ENCODE results near the gene HTR3A.

Gene HTR3A

DNA sequence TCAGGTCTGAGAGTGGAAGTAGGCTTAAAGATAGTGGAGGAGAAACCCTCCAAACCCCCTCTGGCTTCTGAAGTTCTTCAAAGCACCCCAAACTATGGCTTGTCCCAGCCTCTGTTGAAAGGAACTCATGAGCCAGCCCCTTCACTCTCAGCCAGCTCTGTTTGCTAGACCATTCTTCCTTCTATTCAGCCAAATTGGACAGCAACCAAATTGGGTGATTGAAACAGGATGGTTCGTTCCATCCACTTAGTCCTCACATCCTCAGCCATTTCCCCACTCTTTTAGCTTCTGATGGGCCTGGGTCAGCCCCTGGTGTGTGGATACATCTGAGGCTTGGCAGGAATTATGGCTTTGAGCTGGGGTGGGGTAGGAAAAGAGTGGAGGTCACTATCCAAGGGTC lies 4.5 kb downstream of the HTR3A start:
- no peak for DNase-seq (ENCODE audit: low read depth)

DNA sequence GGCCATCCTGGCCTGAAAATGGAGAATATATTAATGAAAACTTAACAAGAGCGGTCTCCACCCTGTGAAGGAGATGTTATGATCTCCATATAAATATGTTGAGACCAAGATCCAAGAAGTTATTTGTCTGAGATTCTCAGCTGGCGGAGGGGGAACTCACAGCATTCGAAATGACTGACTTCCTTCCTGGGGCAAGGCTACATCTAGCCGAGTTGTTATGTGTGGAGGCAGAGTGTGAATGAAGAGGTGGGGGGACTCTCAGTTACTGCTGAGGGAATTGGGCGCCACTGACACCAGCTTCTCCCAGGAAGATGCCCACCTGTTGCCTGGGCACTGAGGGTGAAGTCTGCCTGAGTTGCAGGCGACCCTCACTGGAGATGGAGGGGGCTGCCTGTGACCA lies 5.9 kb downstream of the HTR3A start:
- no peak for DNase-seq (ENCODE audit: low read depth)

DNA sequence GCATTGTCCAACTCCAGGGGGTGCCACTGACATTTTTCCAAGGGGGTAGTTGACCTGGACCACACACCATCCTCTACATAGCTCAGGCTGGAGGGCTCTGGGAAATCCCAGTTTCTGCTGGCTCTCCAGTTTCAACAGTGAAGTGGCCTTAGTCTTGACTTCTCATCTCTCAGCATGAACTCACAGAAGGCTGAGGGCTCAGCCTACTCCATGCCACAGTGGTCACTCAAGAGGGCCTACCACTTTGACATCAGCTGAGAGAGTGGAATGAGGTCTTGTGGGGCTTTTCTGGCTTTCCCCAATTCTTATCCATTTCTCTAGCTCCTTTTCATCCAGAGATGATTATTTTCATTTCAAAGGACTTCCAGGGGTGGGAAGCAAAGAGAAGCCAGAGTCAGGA lies 7.4 kb downstream of the HTR3A start:
- DNase-seq (ENCODE audit: low read depth) = no peak

DNA sequence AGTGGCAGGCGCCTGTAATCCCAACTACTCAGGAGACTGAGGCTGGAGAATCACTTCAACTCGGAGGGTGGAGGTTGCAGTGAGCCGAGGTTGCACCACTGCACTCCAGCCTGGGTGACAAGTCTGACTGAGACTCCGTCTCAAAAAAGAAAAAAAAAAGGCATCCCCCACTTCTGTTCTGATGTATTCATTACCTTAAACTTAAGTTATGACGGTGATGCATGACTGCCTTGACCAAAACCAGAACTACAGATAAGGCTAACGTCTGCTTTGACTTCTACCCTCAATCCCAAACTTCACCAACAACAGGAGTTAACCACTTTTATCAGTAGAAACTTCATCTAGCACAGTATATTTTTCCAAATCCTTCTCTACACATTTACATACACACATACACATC lies 9.9 kb downstream of the HTR3A start:
- no peak for DNase-seq (ENCODE audit: low read depth)

DNA sequence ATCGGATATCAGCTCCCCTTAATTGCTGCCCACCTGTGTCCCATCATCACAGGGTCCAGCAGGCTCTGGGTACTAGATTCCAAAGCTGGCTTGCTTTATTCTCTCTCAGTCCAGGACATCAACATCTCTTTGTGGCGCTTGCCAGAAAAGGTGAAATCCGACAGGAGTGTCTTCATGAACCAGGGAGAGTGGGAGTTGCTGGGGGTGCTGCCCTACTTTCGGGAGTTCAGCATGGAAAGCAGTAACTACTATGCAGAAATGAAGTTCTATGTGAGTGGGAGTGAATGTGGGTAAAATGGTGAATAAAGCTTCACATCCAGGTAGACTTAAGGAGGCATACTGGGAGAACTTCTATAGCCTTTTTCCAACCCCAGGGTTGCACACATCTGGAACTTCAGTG lies 11.0 kb downstream of the HTR3A start:
- no peak for DNase-seq (ENCODE audit: low read depth)

DNA sequence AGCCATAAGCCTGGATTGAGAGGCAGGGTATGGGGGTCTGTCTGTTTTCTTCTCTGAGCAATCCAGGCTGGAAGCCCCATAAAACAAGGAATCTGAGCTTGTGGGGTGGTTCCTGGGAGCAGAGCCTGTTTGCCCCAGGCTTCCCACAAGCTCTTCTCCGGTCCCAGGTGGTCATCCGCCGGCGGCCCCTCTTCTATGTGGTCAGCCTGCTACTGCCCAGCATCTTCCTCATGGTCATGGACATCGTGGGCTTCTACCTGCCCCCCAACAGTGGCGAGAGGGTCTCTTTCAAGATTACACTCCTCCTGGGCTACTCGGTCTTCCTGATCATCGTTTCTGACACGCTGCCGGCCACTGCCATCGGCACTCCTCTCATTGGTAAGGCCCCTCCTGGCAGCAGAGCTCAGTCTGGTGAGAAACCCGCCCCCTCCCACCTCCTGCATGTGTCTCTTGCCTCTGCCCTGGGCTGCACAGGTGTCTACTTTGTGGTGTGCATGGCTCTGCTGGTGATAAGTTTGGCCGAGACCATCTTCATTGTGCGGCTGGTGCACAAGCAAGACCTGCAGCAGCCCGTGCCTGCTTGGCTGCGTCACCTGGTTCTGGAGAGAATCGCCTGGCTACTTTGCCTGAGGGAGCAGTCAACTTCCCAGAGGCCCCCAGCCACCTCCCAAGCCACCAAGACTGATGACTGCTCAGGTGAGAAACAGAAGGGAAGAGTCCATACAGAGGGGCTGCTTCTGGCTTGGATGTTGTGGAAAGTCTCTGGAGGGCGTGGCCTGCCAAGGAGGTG lies 11.6 kb downstream of the HTR3A start:
- DNase-seq (ENCODE audit: low read depth) = no peak

DNA sequence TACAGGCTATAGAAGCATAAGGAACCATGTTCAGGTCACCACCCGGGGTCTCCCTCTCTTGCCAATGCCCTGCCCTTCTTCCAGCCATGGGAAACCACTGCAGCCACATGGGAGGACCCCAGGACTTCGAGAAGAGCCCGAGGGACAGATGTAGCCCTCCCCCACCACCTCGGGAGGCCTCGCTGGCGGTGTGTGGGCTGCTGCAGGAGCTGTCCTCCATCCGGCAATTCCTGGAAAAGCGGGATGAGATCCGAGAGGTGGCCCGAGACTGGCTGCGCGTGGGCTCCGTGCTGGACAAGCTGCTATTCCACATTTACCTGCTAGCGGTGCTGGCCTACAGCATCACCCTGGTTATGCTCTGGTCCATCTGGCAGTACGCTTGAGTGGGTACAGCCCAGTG lies 14.5 kb downstream of the HTR3A start:
- no peak for DNase-seq (ENCODE audit: low read depth)

DNA sequence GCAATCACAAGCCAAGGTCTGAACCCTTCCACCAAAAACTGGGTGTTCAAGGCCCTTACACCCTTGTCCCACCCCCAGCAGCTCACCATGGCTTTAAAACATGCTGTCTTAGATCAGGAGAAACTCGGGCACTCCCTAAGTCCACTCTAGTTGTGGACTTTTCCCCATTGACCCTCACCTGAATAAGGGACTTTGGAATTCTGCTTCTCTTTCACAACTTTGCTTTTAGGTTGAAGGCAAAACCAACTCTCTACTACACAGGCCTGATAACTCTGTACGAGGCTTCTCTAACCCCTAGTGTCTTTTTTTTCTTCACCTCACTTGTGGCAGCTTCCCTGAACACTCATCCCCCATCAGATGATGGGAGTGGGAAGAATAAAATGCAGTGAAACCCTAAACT lies 15.0 kb downstream of the HTR3A start:
- DNase-seq (ENCODE audit: low read depth) = no peak

DNA sequence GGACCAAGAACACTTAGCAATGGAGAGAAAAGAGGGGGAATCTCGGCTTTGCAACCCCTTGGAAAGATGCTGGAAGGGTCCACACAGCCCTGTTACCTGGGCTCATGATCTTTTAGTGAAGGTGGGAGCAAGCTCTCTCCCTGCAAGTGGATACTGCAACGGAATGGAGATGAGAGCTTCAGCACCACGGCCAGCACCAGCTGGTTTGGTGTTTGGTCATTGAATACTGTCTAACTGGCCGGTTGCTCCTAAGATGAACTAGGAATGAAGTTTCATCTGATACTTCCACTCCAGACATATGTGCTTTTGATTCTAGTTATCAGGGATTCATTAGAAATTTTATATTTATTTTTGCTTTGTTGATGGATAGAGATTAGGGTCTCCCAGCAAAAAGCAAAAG lies 16.3 kb downstream of the HTR3A start:
- no peak for DNase-seq (ENCODE audit: low read depth)

DNA sequence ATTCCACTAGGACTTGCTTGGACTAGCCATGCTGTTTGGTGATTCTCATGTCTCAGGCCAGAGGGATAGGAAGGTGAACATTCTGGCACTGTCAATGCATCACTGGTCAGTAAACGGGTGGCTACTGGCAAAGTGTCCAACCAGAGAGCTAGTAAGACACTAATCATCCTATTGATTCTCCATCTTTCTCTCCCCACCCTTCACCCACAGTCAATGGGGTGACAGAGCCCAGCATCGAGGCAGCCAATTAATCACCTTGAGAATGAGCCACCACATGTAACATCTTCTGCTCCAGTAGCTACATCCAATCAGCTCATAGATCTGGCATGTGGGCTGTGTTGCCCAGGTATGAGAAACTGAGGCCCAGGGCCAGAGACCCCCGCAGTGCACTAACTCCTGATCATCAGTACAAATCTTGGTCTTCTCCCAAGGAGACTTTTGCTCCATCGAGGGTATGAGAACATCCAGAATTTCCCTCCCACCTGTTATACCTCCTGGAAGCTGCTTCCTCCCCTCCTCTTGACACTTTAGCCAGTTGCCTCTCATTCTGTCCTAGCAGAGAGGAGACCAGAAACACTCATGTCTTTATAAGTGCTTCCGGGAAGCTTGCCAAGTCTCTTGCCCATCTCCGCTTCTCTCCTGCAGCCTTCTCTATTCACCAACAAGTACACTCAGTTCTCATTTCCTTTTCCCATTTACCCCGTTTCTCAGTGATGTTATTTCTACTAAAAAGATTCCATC lies 17.0 kb downstream of the HTR3A start:
- no peak for DNase-seq (ENCODE audit: low read depth)

DNA sequence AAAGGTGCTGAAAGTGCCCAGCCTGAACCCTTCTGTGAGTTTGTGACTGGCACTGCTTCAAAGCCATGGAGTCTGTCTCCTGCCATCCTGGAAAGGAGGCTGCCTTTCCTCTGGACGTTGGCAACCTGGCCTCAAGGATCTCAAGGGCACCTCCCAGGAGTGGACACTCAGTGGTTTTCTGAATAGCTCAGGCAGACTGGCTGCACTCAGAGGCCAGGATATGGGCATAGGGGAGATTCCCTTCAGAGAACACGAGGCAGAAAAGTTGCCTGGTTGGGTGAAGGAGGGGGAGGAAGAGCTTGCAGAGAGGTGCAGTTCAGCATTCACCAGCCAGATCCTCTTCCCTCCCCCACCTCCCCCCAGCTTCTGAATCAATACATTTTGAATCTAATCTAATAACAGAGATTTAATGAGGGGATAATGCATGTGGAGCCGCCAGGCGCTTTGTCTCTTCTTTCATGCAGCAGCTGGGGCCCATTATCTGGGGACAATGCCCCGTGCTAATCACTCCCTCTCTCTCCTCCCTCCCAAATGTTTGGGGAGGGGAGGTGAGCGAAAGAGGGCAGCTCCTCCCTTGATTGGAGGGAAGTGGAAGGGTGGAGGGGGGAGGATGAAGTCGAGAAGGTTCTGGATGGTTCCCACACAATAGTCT lies 17.7 kb downstream of the HTR3A start:
- no peak for DNase-seq (ENCODE audit: low read depth)

DNA sequence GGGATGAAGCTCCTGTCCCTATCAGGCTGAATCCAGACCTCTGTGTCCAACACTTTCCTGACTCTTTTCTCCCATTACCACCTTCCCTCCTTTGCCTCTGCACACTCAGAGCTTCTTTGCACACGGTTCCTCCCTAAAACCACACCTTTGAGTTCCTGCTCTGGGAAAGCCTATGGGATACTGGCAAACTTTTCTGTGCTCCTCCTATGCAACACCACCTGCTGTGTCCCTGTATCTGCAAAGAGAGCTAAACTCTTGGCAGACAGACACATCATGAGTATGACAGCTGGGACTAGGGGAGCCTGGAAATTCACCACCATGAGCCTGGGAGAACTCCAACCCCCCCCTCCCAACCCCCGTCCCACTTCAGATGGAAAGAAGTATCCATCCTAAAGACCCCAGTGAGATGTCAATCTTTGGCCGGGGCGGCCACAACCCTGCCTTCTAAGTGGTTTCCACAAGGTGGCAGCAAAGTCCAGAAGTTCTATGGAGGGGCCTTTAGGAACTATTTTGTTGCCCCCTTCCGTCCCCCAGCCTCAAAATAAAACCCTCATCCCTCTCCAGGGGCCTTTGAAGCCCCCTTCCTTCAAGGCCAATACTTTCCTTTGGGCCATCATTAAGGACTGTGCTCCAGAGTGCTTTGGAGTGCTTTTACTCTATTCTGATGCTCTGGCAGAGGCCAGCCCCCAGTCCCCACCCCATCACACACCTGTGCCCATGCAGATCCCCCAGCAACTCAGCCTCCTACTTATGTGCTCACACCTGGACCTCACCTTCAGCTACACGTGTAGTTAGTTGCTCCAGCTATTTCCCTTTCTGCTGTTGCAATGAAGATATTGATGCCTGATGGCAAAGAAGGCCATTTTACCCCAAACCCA lies 19.4 kb downstream of the HTR3A start:
- DNase-seq (ENCODE audit: low read depth) = peak; percentile 7

DNA sequence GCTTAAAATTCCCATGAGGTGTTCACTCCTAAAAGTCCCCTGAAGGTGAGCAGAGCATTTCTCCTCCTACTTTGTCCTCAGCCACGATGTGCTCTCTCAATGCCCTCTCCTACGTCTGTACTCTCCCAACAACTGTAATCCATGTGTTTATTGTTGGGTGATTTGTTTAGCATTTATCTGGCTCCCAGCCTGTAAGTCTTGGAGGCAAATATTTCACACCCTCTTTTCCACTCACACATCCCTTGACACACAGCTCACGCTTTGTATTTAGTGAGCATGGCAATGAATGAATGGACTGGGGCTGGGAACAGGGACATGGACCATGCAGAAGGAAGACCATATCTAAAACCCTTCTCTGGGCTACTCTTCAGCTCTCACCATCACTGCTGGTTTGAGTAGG lies 22.6 kb downstream of the HTR3A start:
- no peak for DNase-seq (ENCODE audit: low read depth)

DNA sequence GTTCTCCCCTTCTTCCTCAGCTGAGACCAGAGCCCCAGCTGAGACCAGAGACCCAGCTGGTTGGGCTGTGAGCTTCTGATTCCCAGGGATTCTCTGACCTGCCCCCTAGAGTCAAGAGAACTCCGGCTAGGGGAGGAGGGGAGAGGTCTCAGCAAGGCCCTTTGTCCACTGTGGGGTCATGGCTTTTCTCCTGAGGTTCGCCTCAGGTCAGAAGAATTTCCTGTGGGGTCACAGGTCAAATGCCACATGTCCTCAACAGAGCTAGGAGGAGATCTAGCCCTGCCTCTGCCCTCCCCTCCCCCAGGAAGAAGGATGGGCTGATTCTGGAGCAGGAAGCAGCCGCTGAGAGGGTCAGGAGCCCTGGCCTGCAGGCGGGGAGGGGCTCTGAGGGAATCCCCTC lies 23.7 kb downstream of the HTR3A start:
- no peak for DNase-seq (ENCODE audit: low read depth)

DNA sequence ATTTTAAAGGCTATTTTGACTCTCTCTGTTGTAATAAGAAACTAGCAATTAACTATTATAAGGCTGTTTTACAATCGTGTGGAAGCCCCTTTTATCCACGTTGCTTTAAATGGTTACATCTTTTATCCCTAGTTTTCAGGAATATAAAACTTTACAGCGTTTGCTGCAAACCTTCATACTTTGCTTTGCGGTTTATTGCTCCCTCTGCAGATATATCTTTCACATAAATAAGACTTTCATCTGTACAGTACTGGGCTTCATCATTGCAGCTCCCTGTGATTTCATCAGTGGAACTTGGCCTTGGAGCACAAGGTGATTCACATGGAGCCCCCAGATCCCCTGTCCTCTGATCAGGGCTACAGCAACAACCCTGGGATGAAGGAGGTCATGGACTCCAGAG lies 25.6 kb downstream of the HTR3A start:
- DNase-seq (ENCODE audit: low read depth) = no peak

DNA sequence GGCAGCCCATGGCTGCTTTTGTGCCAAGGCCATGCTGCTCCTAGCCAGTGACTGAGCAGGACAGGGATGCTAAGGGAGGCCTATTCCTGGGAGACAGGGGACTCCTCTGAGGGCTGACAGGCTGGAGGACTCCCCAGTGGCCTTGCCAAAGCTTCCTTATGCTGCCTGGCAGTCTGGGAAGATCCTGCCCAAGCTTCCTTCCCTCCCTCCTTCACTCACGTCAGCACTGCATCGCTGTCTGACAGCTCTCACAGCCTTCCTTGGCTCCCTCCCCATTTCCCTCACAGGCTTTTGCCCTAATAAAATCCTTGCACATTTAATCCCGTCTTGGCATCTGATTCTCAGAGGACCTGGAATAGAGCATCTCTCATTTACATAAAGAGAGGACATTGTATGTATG lies 26.5 kb downstream of the HTR3A start:
- DNase-seq (ENCODE audit: low read depth) = no peak

DNA sequence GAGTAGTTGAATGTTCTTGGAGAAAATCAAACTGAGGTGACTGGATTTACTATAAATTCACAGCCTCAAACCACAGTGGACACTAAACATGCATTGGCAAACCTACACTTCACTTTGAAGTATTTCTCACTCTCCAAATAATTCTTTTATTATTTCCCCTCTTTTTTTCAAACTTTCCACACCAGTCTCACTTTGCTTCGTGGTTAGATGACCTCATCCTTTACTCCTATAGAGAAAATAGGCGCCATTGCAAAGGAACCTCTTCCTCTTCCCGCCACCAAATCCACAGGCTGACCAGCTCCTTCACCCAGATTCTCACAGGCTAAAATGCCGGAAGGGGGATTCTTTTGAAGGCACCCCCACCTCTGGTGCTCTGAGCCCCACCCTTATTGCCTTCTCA lies 33.4 kb downstream of the HTR3A start:
- DNase-seq (ENCODE audit: low read depth) = no peak

DNA sequence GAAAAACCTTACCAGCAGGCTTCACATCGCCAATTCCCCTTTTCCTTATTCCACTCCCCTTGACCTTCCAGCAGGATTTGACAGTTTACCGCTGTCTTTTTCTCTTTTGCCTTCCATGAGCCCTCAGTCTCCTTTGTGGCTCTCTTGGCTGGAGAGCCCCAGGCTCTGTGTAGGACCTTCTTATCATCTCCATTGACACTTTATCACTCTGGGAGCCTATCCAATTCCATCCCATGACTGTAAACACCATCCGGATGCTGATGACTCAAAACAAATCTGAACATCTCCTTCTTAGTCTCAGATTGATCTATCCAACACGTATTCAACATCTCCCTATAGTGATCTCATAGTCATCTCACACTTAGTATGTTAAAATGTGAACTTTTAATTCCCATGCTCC lies 36.0 kb downstream of the HTR3A start:
- no peak for DNase-seq (ENCODE audit: low read depth)

DNA sequence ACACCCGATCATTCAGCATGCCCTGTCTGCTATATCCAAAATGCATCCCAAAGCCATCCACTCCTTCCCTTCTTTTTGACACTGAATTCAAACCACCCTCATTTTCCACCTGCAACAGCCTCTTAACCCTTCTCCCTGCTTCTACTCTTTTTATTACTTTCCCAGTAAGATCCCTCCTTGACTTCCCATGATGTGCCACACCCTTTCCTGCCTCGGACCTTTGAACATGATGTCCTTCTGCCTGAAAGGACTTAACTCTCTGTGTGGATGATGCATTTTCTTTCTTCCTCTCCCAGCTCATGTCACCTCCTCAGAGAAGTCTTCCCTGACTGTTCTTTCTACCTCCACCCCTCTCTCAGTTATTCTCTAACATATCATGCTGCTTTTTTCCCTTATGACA lies 36.5 kb downstream of the HTR3A start:
- DNase-seq (ENCODE audit: low read depth) = no peak

DNA sequence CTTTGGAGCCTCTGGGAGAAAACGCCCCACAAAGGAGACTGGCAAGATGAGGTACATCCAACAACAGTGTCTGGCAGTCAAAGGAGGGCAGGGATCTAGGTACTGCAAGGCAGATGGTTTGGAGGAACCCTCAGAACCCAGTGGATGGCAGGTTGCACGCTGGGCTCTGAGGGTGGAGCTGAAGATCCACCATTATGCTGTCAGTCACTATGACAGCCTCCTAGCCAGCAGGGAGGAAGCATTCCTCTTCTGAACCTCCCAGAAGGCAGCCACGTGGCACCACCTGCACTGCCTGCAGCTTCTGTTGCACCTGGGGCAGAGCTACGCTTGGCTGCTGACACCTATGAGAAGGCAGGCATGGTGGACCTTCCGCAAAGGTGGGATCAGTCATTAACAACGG lies 40.2 kb downstream of the HTR3A start:
- DNase-seq (ENCODE audit: low read depth) = no peak

DNA sequence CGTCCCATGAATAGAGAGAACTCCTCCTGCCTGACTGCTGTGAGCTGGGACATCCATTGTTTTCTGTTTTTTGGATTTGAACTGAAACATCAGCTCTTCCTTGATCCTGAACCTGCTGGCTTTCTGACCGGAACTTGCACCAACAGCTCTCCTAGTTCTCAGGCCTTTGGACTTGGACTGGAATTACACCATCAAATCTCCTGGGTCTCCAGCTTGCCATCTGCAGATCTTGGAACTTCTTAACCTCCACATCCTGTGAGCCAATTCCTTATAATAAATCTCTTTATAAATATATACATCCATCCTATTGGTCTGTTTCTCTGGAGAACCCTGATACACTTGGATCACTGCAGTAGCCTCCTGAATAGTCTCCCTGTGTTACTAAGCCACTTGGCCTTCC lies 42.1 kb downstream of the HTR3A start:
- no peak for DNase-seq (ENCODE audit: low read depth)

DNA sequence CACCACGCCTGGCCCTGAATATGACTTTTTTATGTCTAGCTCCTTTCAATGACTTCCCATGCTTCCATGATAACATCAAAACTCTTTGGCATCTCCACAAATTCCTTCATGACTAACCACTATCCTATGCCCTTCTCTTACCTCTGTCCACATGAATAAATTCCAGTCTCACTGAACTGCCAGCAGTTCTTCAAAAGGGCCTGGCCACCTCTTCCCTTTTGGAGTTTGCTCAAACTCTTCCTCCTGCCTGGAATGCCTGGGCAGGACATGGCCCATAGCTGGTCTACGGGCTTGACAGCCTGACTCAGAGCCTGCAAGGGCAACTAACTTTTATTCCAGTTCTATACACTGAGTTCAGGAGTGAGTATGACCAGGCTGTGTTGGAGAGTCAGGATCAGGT lies 42.8 kb downstream of the HTR3A start:
- no peak for DNase-seq (ENCODE audit: low read depth)
